Subcutaneous abdominal adipose tissue (tissue), 5 donors: ENCODE measurements around the gene CYGB.
A peak's percentile ranks its signal among the peaks of the same experiment; 100 is the strongest.
"Not testable (repeated sequence)": the region's sequence is repeated elsewhere in the genome, so short reads cannot be mapped to it uniquely, and the experiment has no call there.

Source experiments
- H3K27ac ChIP-seq: one replicate; pipeline ENCODE4 v1.7.0; 2013; ENCODE audit warnings: low read depth, mild to moderate bottlenecking, inconsistent platforms, low read length, moderate library complexity
- H3K27me3 ChIP-seq, 5 donors: one replicate each; pipeline ENCODE4 v1.7.0; 2013; ENCODE audit warnings: low read length in 5 of 5, inconsistent platforms in 1 of 5; ENCODE audit not compliant: control insufficient read depth in 5 of 5, insufficient read depth in 4 of 5
- H3K36me3 ChIP-seq, 5 donors: one replicate each; pipeline ENCODE4 v1.7.0; 2013; ENCODE audit warnings: low read length in 5 of 5; ENCODE audit not compliant: control insufficient read depth in 5 of 5, insufficient read depth in 5 of 5
- H3K4me1 ChIP-seq, 5 donors: one replicate each; pipeline ENCODE4 v1.7.0; 2013; ENCODE audit warnings: low read length in 5 of 5, mild to moderate bottlenecking in 3 of 5, moderate library complexity in 1 of 5; ENCODE audit not compliant: control insufficient read depth in 5 of 5, insufficient read depth in 5 of 5
- H3K4me3 ChIP-seq, 5 donors: one replicate each; pipeline ENCODE4 v1.7.0; 2013; ENCODE audit warnings: low read length in 5 of 5, low read depth in 1 of 5
- H3K9ac ChIP-seq, 5 donors: one replicate each; pipeline ENCODE4 v1.7.0; 2013; ENCODE audit warnings: low read length in 5 of 5, mild to moderate bottlenecking in 4 of 5, moderate library complexity in 3 of 5
- H3K9me3 ChIP-seq, 5 donors: one replicate each; pipeline ENCODE4 v1.7.0; 2013; ENCODE audit warnings: low read length in 5 of 5; ENCODE audit not compliant: control insufficient read depth in 5 of 5
- donor health status: healthy.
- donor health status: healthy.
- donor health status: healthy.
- donor health status: healthy.
- donor health status: healthy.

CYGB gene

GRCh38 chr17:76538941-76539570, 1.5 kb upstream of the CYGB start:
- Histone ChIP-seq H3K9me3 (no peaks in the 10 kb centered on the region), H3K4me1 (peaks cover 9 to 73% (median 69%) of the 10 kb centered on the region in 5 donors), H3K27ac (peak overlapping the region; percentile 41), H3K36me3 (no peaks in the 10 kb centered on the region), H3K27me3 (peaks cover 0 to 4% (median 0%) of the 10 kb centered on the region in 5 donors), H3K9ac (peak overlapping the region in 2 of 5 donors; percentile 60 to 71), H3K4me3 (peak overlapping the region in 3 of 5 donors; percentile 59 to 67 (median 66))

GRCh38 chr17:76538281-76538931, 897 bp upstream of the CYGB start:
- H3K36me3 ChIP-seq = no peaks in the 10 kb centered on the region
- H3K9me3 ChIP-seq = no peaks in the 10 kb centered on the region
- peaks cover 0 to 4% (median 0%) of the 10 kb centered on the region in 5 donors for H3K27me3 ChIP-seq
- peak overlapping the region in 4 of 5 donors; percentile 43 to 67 (median 62) for H3K4me3 ChIP-seq
- peak overlapping the region; percentile 41 for H3K27ac ChIP-seq
- H3K9ac ChIP-seq = peak overlapping the region in 3 of 5 donors; percentile 39 to 71 (median 60)
- H3K4me1 ChIP-seq = peaks cover 9 to 66% (median 64%) of the 10 kb centered on the region in 5 donors

- Histone ChIP-seq H3K4me3 (peak overlapping the region in 4 of 5 donors; percentile 52 to 67 (median 62)), H3K9ac (peak overlapping the region in 2 of 5 donors; percentile 17 to 78), H3K36me3 (peaks cover 0 to 3% (median 0%) of the 10 kb centered on the region in 5 donors), H3K27ac (peak overlapping the region; percentile 57), H3K9me3 (no peaks in the 10 kb centered on the region), H3K27me3 (peaks cover 0 to 4% (median 0%) of the 10 kb centered on the region in 5 donors), H3K4me1 (peaks cover 9 to 68% (median 61%) of the 10 kb centered on the region in 5 donors)
Measured at GRCh38 chr17:76537288-76537577, 276 bp downstream of the CYGB start.

GRCh38 chr17:76536511-76537287, 810 bp downstream of the CYGB start:
- H3K9ac ChIP-seq = peak overlapping the region in 4 of 5 donors; percentile 17 to 78 (median 54)
- H3K27me3 ChIP-seq = peaks cover 0 to 4% (median 0%) of the 10 kb centered on the region in 5 donors
- H3K4me3 ChIP-seq = peak overlapping the region; percentile 52 to 67 (median 59)
- H3K4me1 ChIP-seq = peaks cover 9 to 73% (median 66%) of the 10 kb centered on the region in 5 donors
- peak overlapping the region; percentile 57 for H3K27ac ChIP-seq
- peaks cover 0 to 3% (median 0%) of the 10 kb centered on the region in 5 donors for H3K36me3 ChIP-seq
- no peaks in the 10 kb centered on the region for H3K9me3 ChIP-seq

- peaks cover 0 to 4% (median 0%) of the 10 kb centered on the region in 5 donors for H3K27me3 ChIP-seq
Measured at GRCh38 chr17:76535788-76536510, 1.6 kb downstream of the CYGB start.

GRCh38 chr17:76534831-76535732, 2.4 kb downstream of the CYGB start:
- H3K9ac ChIP-seq = peak overlapping the region in 4 of 5 donors; percentile 10 to 67 (median 34)
- H3K27me3 ChIP-seq = peaks cover 0 to 4% (median 0%) of the 10 kb centered on the region in 5 donors
- no peaks in the 10 kb centered on the region for H3K9me3 ChIP-seq
- H3K36me3 ChIP-seq = peaks cover 0 to 3% (median 0%) of the 10 kb centered on the region in 5 donors
- H3K4me3 ChIP-seq = peak overlapping the region in 4 of 5 donors; percentile 49 to 67 (median 62)
- peaks cover 14 to 77% (median 67%) of the 10 kb centered on the region in 5 donors for H3K4me1 ChIP-seq
- peak overlapping the region; percentile 60 for H3K27ac ChIP-seq

More at GRCh38 chr17:76535788-76536510, 1.6 kb downstream of the CYGB start:
- Histone ChIP-seq H3K4me1 (peaks cover 10 to 76% (median 67%) of the 10 kb centered on the region in 5 donors), H3K4me3 (peak overlapping the region; percentile 52 to 67 (median 59)), H3K9me3 (no peaks in the 10 kb centered on the region), H3K9ac (peak overlapping the region in 2 of 5 donors; percentile 17 to 36), H3K36me3 (peaks cover 0 to 3% (median 0%) of the 10 kb centered on the region in 5 donors), H3K27ac (peak overlapping the region; percentile 60)

GRCh38 chr17:76533640-76534359, 3.7 kb downstream of the CYGB start:
- not testable (repeated sequence) for H3K9me3 ChIP-seq, H3K36me3 ChIP-seq, H3K27me3 ChIP-seq, H3K9ac ChIP-seq, H3K4me3 ChIP-seq, H3K27ac ChIP-seq
- peaks cover 20 to 77% (median 69%) of the 10 kb centered on the region in 5 donors for H3K4me1 ChIP-seq

GRCh38 chr17:76532072-76532651, 5.3 kb downstream of the CYGB start:
- Histone ChIP-seq H3K4me1 (peaks cover 26 to 83% (median 77%) of the 10 kb centered on the region in 5 donors), H3K27me3 (peaks cover 0 to 8% (median 0%) of the 10 kb centered on the region in 5 donors), H3K9ac (peak overlapping the region in 1 of 5 donors; percentile 88), H3K27ac (peak overlapping the region; percentile 100), H3K4me3 (no peak overlapping the region), H3K9me3 (no peaks in the 10 kb centered on the region), H3K36me3 (peaks cover 0 to 3% (median 0%) of the 10 kb centered on the region in 5 donors)
